Measurements from ENCODE around the gene DHX34. TPM values are rescaled to one million over a fixed set of nuclear protein-coding genes. Genes with fewer than 3 reads are reported as not detected.

Gene DHX34
- polyA plus RNA-seq, 1 of the 3 experiments (the other 2 are of a cell fraction) = 16.4 TPM

- no peak overlapping the region for H3K27ac ChIP-seq (ENCODE audit: low read depth in 2 of 2, low read length in 1 of 2)
- H3K4me3 ChIP-seq (ENCODE audit: low read depth in 2 of 2, low read length in 1 of 2) = peak overlapping the region in 1 of 2 experiments; percentile 42; a peak in 1 of 4 replicates
- H2AFZ ChIP-seq (ENCODE audit: low read depth) = peak overlapping the region; percentile 89
- peak; percentile 81 for DNase-seq
- CTCF ChIA-PET = interaction anchor here (0.6 to 2.5 kb wide), 28 partner anchors 9 to 1617 kb away, joined by 3 to 19 read pairs (median 4); partner anchors contain the start of genes DHX34 and INAFM1
- no peaks in the 10 kb centered on the region for H3K79me2 ChIP-seq (ENCODE audit: insufficient read depth)
- POLR2A ChIA-PET = no interaction called here
- H3K4me1 ChIP-seq (ENCODE audit: control insufficient read depth in 1 of 2, insufficient read depth in 2 of 2, low read depth in 1 of 2, low read length in 1 of 2) = no peaks in the 10 kb centered on the region; a peak in 1 of 4 replicates
- WGBS (ENCODE audit: low lambda C conversion rate) = 2% methylated on average over 14 of the region's 14 CpGs
- H4K20me1 ChIP-seq (ENCODE audit: insufficient read depth) = no peaks in the 10 kb centered on the region
- TF ChIP-seq, protein P1, sequence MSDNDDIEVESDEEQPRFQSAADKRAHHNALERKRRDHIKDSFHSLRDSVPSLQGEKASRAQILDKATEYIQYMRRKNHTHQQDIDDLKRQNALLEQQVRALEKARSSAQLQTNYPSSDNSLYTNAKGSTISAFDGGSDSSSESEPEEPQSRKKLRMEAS (IDR thresholded peaks at IDR 0.05; ENCODE audit: low read depth) = peak; percentile 95
- no peak for TF ChIP-seq ELF1 (IDR thresholded peaks at IDR 0.05)
- TF ChIP-seq, protein P2, sequence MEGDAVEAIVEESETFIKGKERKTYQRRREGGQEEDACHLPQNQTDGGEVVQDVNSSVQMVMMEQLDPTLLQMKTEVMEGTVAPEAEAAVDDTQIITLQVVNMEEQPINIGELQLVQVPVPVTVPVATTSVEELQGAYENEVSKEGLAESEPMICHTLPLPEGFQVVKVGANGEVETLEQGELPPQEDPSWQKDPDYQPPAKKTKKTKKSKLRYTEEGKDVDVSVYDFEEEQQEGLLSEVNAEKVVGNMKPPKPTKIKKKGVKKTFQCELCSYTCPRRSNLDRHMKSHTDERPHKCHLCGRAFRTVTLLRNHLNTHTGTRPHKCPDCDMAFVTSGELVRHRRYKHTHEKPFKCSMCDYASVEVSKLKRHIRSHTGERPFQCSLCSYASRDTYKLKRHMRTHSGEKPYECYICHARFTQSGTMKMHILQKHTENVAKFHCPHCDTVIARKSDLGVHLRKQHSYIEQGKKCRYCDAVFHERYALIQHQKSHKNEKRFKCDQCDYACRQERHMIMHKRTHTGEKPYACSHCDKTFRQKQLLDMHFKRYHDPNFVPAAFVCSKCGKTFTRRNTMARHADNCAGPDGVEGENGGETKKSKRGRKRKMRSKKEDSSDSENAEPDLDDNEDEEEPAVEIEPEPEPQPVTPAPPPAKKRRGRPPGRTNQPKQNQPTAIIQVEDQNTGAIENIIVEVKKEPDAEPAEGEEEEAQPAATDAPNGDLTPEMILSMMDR (IDR thresholded peaks at IDR 0.05) = peak; percentile 99
- TF ChIP-seq RAD21 (IDR thresholded peaks at IDR 0.05; ENCODE audit: low read length) = peak; percentile 54
- peak; percentile 96 for TF ChIP-seq TCF12 (IDR thresholded peaks at IDR 0.05)
- TF ChIP-seq SIN3A (IDR thresholded peaks at IDR 0.05; ENCODE audit: borderline replicate concordance, low read depth, low read length) = 0 out of 2 replicates have a peak, but pooled peaks have one; percentile 61
- TF ChIP-seq FOXM1 (IDR thresholded peaks at IDR 0.05; ENCODE audit: low read depth) = no peak
- TF ChIP-seq MXI1 (IDR thresholded peaks at IDR 0.05; ENCODE audit: low read depth, low read length) = peak; percentile 58; the same call in 1 of the 2 replicates
- TF ChIP-seq POLR2AphosphoS5 (IDR thresholded peaks at IDR 0.05; ENCODE audit: low read depth, low read length) = peak; percentile 27; the same call in 1 of the 2 replicates
- TF ChIP-seq RXRA (IDR thresholded peaks at IDR 0.05; ENCODE audit: borderline replicate concordance, low read depth) = no peak
- TF ChIP-seq NRF1 (IDR thresholded peaks at IDR 0.05; ENCODE audit: low read depth, low read length) = no peak
- TF ChIP-seq TAF1 (IDR thresholded peaks at IDR 0.05; ENCODE audit: borderline replicate concordance, low read depth, low read length) = no peak
- TF ChIP-seq SMC3 (IDR thresholded peaks at IDR 0.05; ENCODE audit: low read depth, low read length) = peak; percentile 56
- H3K9me2 ChIP-seq = no peaks in the 10 kb centered on the region
- peaks cover 10% of the 10 kb centered on the region for H3F3A ChIP-seq (replicated peaks; ENCODE audit: insufficient read depth)
- peak overlapping the region; percentile 73 for H3K4me2 ChIP-seq
- H3K9ac ChIP-seq = no peak overlapping the region
- no peaks in the 10 kb centered on the region for H3K9me3 ChIP-seq
- peaks cover 12% of the 10 kb centered on the region for H3K27me3 ChIP-seq (ENCODE audit: insufficient read depth)
- H3K36me3 ChIP-seq (replicated peaks in 1 of 2; ENCODE audit: control insufficient read depth in 1 of 2, insufficient read depth in 2 of 2, low read length in 1 of 2) = no peaks in the 10 kb centered on the region
Observed at GRCh38 chr19:47305309-47305751, 43.8 kb upstream of the DHX34 start.

- Histone ChIP-seq H3K4me1 (ENCODE audit: control insufficient read depth in 1 of 2, insufficient read depth in 2 of 2, low read depth in 1 of 2, low read length in 1 of 2) (peaks cover 0 to 4% of the 10 kb centered on the region in 2 experiments; a peak in 2 of 4 replicates), H3K9me3 (no peaks in the 10 kb centered on the region), H3K36me3 (replicated peaks in 1 of 2; ENCODE audit: control insufficient read depth in 1 of 2, insufficient read depth in 2 of 2, low read length in 1 of 2) (no peaks in the 10 kb centered on the region), H3K79me2 (ENCODE audit: insufficient read depth) (no peaks in the 10 kb centered on the region), H3K9ac (no peak overlapping the region), H2AFZ (ENCODE audit: low read depth) (no peak overlapping the region), H3K4me3 (ENCODE audit: low read depth in 2 of 2, low read length in 1 of 2) (no peak overlapping the region), H4K20me1 (ENCODE audit: insufficient read depth) (no peaks in the 10 kb centered on the region), H3K4me2 (no peak overlapping the region), H3K27me3 (ENCODE audit: insufficient read depth) (peaks cover 22% of the 10 kb centered on the region), H3K27ac (ENCODE audit: low read depth in 2 of 2, low read length in 1 of 2) (no peak overlapping the region), H3K9me2 (no peaks in the 10 kb centered on the region), H3F3A (replicated peaks; ENCODE audit: insufficient read depth) (peaks cover 10% of the 10 kb centered on the region)
- POLR2A ChIA-PET = no interaction called here
- no peak for DNase-seq
- TF ChIP-seq EP300 (IDR thresholded peaks at IDR 0.05; ENCODE audit: borderline replicate concordance in 1 of 2, low read depth in 1 of 2, low read length in 1 of 2) (no peak), GABPA (IDR thresholded peaks at IDR 0.05; ENCODE audit: low read depth) (no peak), RXRA (IDR thresholded peaks at IDR 0.05; ENCODE audit: borderline replicate concordance, low read depth) (no peak), POLR2AphosphoS5 (IDR thresholded peaks at IDR 0.05; ENCODE audit: low read depth, low read length) (no peak), EZH2phosphoT487 (IDR thresholded peaks at IDR 0.05; ENCODE audit: borderline replicate concordance, low read depth) (no peak), FOXM1 (IDR thresholded peaks at IDR 0.05; ENCODE audit: low read depth) (no peak), RCOR1 (IDR thresholded peaks at IDR 0.05; ENCODE audit: low read length) (no peak), RFX5 (IDR thresholded peaks at IDR 0.05; ENCODE audit: low read length) (no peak), PBX3 (IDR thresholded peaks at IDR 0.05) (no peak), FOSL2 (IDR thresholded peaks at IDR 0.05; ENCODE audit: borderline replicate concordance, low read depth) (no peak)
- TF ChIP-seq, protein P3, sequence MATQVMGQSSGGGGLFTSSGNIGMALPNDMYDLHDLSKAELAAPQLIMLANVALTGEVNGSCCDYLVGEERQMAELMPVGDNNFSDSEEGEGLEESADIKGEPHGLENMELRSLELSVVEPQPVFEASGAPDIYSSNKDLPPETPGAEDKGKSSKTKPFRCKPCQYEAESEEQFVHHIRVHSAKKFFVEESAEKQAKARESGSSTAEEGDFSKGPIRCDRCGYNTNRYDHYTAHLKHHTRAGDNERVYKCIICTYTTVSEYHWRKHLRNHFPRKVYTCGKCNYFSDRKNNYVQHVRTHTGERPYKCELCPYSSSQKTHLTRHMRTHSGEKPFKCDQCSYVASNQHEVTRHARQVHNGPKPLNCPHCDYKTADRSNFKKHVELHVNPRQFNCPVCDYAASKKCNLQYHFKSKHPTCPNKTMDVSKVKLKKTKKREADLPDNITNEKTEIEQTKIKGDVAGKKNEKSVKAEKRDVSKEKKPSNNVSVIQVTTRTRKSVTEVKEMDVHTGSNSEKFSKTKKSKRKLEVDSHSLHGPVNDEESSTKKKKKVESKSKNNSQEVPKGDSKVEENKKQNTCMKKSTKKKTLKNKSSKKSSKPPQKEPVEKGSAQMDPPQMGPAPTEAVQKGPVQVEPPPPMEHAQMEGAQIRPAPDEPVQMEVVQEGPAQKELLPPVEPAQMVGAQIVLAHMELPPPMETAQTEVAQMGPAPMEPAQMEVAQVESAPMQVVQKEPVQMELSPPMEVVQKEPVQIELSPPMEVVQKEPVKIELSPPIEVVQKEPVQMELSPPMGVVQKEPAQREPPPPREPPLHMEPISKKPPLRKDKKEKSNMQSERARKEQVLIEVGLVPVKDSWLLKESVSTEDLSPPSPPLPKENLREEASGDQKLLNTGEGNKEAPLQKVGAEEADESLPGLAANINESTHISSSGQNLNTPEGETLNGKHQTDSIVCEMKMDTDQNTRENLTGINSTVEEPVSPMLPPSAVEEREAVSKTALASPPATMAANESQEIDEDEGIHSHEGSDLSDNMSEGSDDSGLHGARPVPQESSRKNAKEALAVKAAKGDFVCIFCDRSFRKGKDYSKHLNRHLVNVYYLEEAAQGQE (IDR thresholded peaks at IDR 0.05; ENCODE audit: low read depth, low read length) = no peak
- WGBS (ENCODE audit: low lambda C conversion rate) = 87% methylated on average over 3 of the region's 3 CpGs
- CTCF ChIA-PET = interaction anchor here (0.6 to 2.5 kb wide), 9 partner anchors 10 to 225 kb away, joined by 3 to 19 read pairs (median 4); partner anchors contain the start of gene DHX34
Observed at GRCh38 chr19:47306303-47306702, 42.8 kb upstream of the DHX34 start.
